Natural killer cell (primary cell): ENCODE results near the gene YAP1. TPM values are rescaled to one million over a fixed set of nuclear protein-coding genes. Genes with fewer than 3 reads are reported as not detected.

ENCODE experiments used
- ATAC-seq, 3 donors: fragments of 150-1000 bp in 2 of 3; fragments of 200-7000 bp in 1 of 3; cut with Tn5 transposase; 1 replicate in 1 of 3; 2 replicates in 2 of 3; pipeline ENCODE4 v1.10.0; 2021; ENCODE audit warnings: mild to moderate bottlenecking in 2 of 3, moderate library complexity in 2 of 3
- DNase-seq, 2 donors: peaks; one replicate each; pipeline versions ENCODE4 v3.0.0 to v3.0.0-alpha.2; 2013 to 2021; ENCODE audit warnings: mixed read lengths in 1 of 2
- H3K27ac ChIP-seq: one replicate; pipeline ENCODE4 v1.5.1; 2013; ENCODE audit warnings: mild to moderate bottlenecking, low read length
- H3K27me3 ChIP-seq: one replicate; pipeline ENCODE4 v1.6.1; 2013; ENCODE audit warnings: low read length; ENCODE audit not compliant: control insufficient read depth, insufficient read depth
- H3K36me3 ChIP-seq: one replicate; pipeline ENCODE4 v1.6.1; 2013; ENCODE audit warnings: low read length; ENCODE audit not compliant: control insufficient read depth, insufficient read depth
- H3K4me1 ChIP-seq: one replicate; pipeline ENCODE4 v1.6.1; 2013; ENCODE audit warnings: low read length; ENCODE audit not compliant: control insufficient read depth, insufficient read depth
- H3K4me3 ChIP-seq: one replicate; pipeline ENCODE4 v1.5.1; 2013; ENCODE audit warnings: low read length
- H3K9me3 ChIP-seq: one replicate; pipeline ENCODE4 v1.6.1; 2013; ENCODE audit warnings: low read length; ENCODE audit not compliant: control insufficient read depth, insufficient read depth
- H3K27ac Mint-ChIP-seq, 2 donors: one replicate each; pipeline ENCODE4 v1.8.0; 2022; ENCODE audit warnings: mild to moderate bottlenecking in 2 of 2, mixed read lengths in 2 of 2, moderate library complexity in 1 of 2
- H3K27me3 Mint-ChIP-seq, 2 donors: one replicate each; pipeline ENCODE4 v1.8.0; 2022; ENCODE audit warnings: low read depth in 2 of 2, mixed read lengths in 2 of 2
- H3K36me3 Mint-ChIP-seq: one replicate; pipeline ENCODE4 v1.8.0; 2022; ENCODE audit warnings: mixed read lengths
- H3K4me1 Mint-ChIP-seq, 2 donors: one replicate each; pipeline ENCODE4 v1.8.0; 2022; ENCODE audit warnings: mixed read lengths in 2 of 2
- H3K4me3 Mint-ChIP-seq: one replicate; pipeline ENCODE4 v1.8.0; 2022; ENCODE audit warnings: mild to moderate bottlenecking, moderate library complexity, mixed read lengths
- H3K9me3 Mint-ChIP-seq, 2 donors: one replicate each; pipeline ENCODE4 v1.8.0; 2022; ENCODE audit warnings: mixed read lengths in 2 of 2
- WGBS: methylation state at CpG from one replicate; pipeline ENCODE4 v1.1.7; 2013; ENCODE audit warnings: missing lambda C conversion rate; ENCODE audit not compliant: insufficient coverage; 5-methylcytosine and 5-hydroxymethylcytosine counted together
- intact Hi-C: fragments of 100-400 bp; cut with micrococcal nuclease; formaldehyde crosslinking; loops from one replicate; pipeline ENCODE4 v1.14.2; 2022
- total RNA-seq, 4 donors: library from RNA; stranded (reverse); fragments of 120-200 nt in 1 of 4; gene quantifications; one replicate each; pipeline versions ENCODE4 v1.2.3 to v1.2.4, GENCODE V29; 2013 to 2022
- TF ChIP-seq, protein P1 (sequence below): fragments of 200-600 bp; IDR thresholded peaks from one replicate; pipeline ENCODE4 v1.8.0; 2022; ENCODE audit warnings: antibody characterized with exemption

YAP1 gene
- total RNA-seq, 3 donors from 2014 or later (not counting 1 experiment from before 2014, with no cell fraction given) = not detected

DNA sequence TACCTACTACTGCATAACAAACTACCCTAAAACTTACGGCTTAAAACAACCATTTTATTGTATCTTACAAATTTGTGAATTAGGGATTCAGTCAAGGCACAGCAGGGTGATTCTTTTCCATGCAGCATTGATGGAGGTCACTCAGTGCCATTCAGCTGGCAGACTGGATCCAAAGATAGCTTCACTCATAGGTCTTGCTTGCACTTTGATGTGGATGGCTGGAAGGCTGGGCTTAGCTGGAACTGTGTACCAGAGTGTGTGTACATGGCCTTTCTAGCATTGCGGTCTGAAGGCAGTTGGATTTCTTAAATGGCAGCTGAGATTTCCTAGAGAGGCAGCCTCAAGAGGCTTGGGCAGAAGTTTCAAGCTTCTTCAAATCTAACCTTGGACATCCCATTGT is 25.0 kb downstream of the YAP1 start:
- no peak overlapping the region for H3K27ac ChIP-seq
- 89% methylated on average over 1 of the region's 2 CpGs for WGBS
- no peaks in the 10 kb centered on the region for H3K9me3 Mint-ChIP-seq
- no peaks in the 10 kb centered on the region for H3K9me3 ChIP-seq
- no peaks in the 10 kb centered on the region for H3K27me3 ChIP-seq
- no peaks in the 10 kb centered on the region for H3K4me1 Mint-ChIP-seq
- H3K36me3 Mint-ChIP-seq = no peaks in the 10 kb centered on the region
- H3K27ac Mint-ChIP-seq = no peak overlapping the region
- TF ChIP-seq, protein P1, sequence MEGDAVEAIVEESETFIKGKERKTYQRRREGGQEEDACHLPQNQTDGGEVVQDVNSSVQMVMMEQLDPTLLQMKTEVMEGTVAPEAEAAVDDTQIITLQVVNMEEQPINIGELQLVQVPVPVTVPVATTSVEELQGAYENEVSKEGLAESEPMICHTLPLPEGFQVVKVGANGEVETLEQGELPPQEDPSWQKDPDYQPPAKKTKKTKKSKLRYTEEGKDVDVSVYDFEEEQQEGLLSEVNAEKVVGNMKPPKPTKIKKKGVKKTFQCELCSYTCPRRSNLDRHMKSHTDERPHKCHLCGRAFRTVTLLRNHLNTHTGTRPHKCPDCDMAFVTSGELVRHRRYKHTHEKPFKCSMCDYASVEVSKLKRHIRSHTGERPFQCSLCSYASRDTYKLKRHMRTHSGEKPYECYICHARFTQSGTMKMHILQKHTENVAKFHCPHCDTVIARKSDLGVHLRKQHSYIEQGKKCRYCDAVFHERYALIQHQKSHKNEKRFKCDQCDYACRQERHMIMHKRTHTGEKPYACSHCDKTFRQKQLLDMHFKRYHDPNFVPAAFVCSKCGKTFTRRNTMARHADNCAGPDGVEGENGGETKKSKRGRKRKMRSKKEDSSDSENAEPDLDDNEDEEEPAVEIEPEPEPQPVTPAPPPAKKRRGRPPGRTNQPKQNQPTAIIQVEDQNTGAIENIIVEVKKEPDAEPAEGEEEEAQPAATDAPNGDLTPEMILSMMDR = no peak
- intact Hi-C loops = no loop called here
- no peaks in the 10 kb centered on the region for H3K36me3 ChIP-seq
- H3K4me3 Mint-ChIP-seq = no peak overlapping the region
- no peak overlapping the region for H3K4me3 ChIP-seq
- ATAC-seq (no peak), DNase-seq (no peak)
- H3K27me3 Mint-ChIP-seq = no peaks in the 10 kb centered on the region
- H3K4me1 ChIP-seq = no peaks in the 10 kb centered on the region

DNA sequence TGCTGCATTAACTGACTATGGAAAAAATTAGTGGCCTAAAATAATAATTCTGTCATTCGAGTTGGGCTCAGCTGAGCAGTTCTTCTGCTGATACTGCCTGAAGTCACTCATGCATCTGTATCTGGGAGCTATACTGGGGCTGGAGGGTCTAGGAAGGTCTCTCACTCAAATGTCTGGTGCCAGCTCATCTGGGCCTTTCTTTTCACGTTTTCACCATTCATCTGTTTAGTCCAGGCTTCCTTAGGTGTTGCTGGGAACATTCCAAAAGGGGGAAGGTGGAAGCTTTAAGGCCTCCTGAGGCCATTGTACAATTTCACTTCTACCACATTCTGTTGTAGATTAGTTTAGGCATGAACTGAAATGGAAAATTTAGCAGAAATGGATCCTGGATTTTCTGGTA is 28.0 kb downstream of the YAP1 start:
- Mint-ChIP-seq H3K4me3 (no peak overlapping the region), H3K36me3 (no peaks in the 10 kb centered on the region), H3K9me3 (no peaks in the 10 kb centered on the region), H3K4me1 (no peaks in the 10 kb centered on the region), H3K27ac (no peak overlapping the region), H3K27me3 (peaks cover 0 to 2% of the 10 kb centered on the region in 2 donors)
- Histone ChIP-seq H3K9me3 (no peaks in the 10 kb centered on the region), H3K27ac (no peak overlapping the region), H3K4me1 (no peaks in the 10 kb centered on the region), H3K36me3 (no peaks in the 10 kb centered on the region), H3K27me3 (no peaks in the 10 kb centered on the region), H3K4me3 (no peak overlapping the region)
- no peak for ATAC-seq
- 74% methylated on average over 2 of the region's 2 CpGs for WGBS
- intact Hi-C loops = no loop called here
- TF ChIP-seq, protein P1 = no peak
- no peak for DNase-seq

DNA sequence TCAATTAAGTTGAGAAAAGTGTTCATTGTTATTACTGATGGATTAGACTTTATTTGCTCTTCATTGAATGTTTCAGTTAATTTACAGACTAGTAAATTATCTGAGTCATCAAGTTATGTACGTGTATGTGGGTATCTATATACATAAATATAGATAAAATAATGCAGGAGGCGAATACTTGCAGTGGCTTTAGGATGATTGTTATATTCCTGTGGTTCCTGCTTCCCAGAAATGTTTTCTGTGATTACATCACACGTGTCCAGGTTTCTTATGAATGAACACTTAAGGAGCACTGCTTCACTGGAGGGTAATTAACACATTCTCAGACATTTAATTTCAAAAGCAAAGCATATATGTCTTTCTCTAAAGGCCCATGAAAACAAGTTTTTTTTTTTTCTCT is 28.4 kb downstream of the YAP1 start:
- DNase-seq (no peak), ATAC-seq (no peak)
- H3K27me3 ChIP-seq = no peaks in the 10 kb centered on the region
- H3K27ac ChIP-seq = no peak overlapping the region
- TF ChIP-seq, protein P1 = no peak
- Mint-ChIP-seq H3K27me3 (peaks cover 0 to 2% of the 10 kb centered on the region in 2 donors), H3K4me1 (no peaks in the 10 kb centered on the region), H3K4me3 (no peak overlapping the region), H3K9me3 (no peaks in the 10 kb centered on the region), H3K36me3 (no peaks in the 10 kb centered on the region), H3K27ac (no peak overlapping the region)
- WGBS = 84% methylated on average over 2 of the region's 3 CpGs
- no peaks in the 10 kb centered on the region for H3K36me3 ChIP-seq
- H3K4me3 ChIP-seq = no peak overlapping the region
- no peaks in the 10 kb centered on the region for H3K4me1 ChIP-seq
- no peaks in the 10 kb centered on the region for H3K9me3 ChIP-seq
- intact Hi-C loops = no loop called here

DNA sequence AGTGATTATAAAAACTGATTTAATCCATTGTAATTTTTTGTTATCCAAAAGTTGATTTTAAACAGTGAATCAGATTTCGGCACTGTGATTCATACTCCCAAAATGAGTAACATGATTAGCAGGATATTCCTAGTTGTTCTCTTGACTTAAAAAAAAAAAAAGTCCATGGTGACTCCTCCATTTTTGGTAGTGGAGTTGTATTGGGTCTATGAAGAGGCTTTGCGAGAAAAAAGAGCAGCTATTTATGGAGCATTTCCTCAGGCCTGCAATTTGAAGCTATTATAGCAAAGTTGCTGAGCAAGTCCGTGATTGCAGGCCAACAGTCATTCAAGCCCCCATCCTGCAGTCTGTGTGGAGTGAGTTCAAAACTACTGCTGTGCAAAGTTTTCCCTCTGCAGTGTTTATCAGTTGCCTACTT is 28.8 kb downstream of the YAP1 start:
- Mint-ChIP-seq H3K27ac (no peak overlapping the region), H3K36me3 (no peaks in the 10 kb centered on the region), H3K27me3 (peaks cover 0 to 2% of the 10 kb centered on the region in 2 donors), H3K4me3 (no peak overlapping the region), H3K4me1 (no peaks in the 10 kb centered on the region), H3K9me3 (no peaks in the 10 kb centered on the region)
- intact Hi-C loops = no loop called here
- WGBS = 67% methylated on average over 3 of the region's 3 CpGs
- Histone ChIP-seq H3K36me3 (no peaks in the 10 kb centered on the region), H3K4me3 (no peak overlapping the region), H3K27ac (no peak overlapping the region), H3K27me3 (no peaks in the 10 kb centered on the region), H3K4me1 (no peaks in the 10 kb centered on the region), H3K9me3 (no peaks in the 10 kb centered on the region)
- no peak for DNase-seq
- no peak for ATAC-seq
- TF ChIP-seq, protein P1 = no peak
